ENCODE results near the gene MOGAT1.

- no peak for TF ChIP-seq CTCF (IDR thresholded peaks at IDR 0.05)
- no peak for TF ChIP-seq POLR2A (IDR thresholded peaks at IDR 0.05)
These were observed 61.2 kb downstream of the MOGAT1 start for GRCh38 chr2:222732489-222733178.

All from Peyer's patch (tissue), 4 donors.